ENCODE data around the gene LRRN3.

Gene LRRN3

GRCh38 chr7:111051832-111052231, 39.1 kb upstream of the LRRN3 start:
- ATAC-seq, result no peak
- no peak for TF ChIP-seq GLIS3 (CRISPR knock-in tag; IDR thresholded peaks at IDR 0.05)
- TF ChIP-seq OSR1 (CRISPR knock-in tag; IDR thresholded peaks at IDR 0.05), result no peak
- no peak for TF ChIP-seq TCF4 (CRISPR knock-in tag; IDR thresholded peaks at IDR 0.05; ENCODE audit: borderline replicate concordance)
- no peak for TF ChIP-seq BACH2 (CRISPR knock-in tag; IDR thresholded peaks at IDR 0.05; ENCODE audit: borderline replicate concordance)

- TF ChIP-seq ESRRG (CRISPR knock-in tag; IDR thresholded peaks at IDR 0.05), result no peak
- TF ChIP-seq CSDC2 (CRISPR knock-in tag; IDR thresholded peaks at IDR 0.05), result no peak
- no peak for TF ChIP-seq TSHZ2 (CRISPR knock-in tag; IDR thresholded peaks at IDR 0.05)
- TF ChIP-seq POU6F1 (CRISPR knock-in tag; IDR thresholded peaks at IDR 0.05; ENCODE audit: borderline replicate concordance, low read depth), result no peak
- no peak for TF ChIP-seq CSRNP3 (CRISPR knock-in tag; IDR thresholded peaks at IDR 0.05)
- TF ChIP-seq ZNF8 (CRISPR knock-in tag; IDR thresholded peaks at IDR 0.05), result no peak
- no peak for TF ChIP-seq BACH2 (CRISPR knock-in tag; IDR thresholded peaks at IDR 0.05; ENCODE audit: borderline replicate concordance)
- TF ChIP-seq SNAI2 (CRISPR knock-in tag; IDR thresholded peaks at IDR 0.05), result no peak
- no peak for TF ChIP-seq RARB (CRISPR knock-in tag; IDR thresholded peaks at IDR 0.05)
- no peak for ATAC-seq
Observed at GRCh38 chr7:111053035-111053434, 37.9 kb upstream of the LRRN3 start.

GRCh38 chr7:111056371-111056770, 34.6 kb upstream of the LRRN3 start:
- ATAC-seq, result no peak
- TF ChIP-seq, protein P1, sequence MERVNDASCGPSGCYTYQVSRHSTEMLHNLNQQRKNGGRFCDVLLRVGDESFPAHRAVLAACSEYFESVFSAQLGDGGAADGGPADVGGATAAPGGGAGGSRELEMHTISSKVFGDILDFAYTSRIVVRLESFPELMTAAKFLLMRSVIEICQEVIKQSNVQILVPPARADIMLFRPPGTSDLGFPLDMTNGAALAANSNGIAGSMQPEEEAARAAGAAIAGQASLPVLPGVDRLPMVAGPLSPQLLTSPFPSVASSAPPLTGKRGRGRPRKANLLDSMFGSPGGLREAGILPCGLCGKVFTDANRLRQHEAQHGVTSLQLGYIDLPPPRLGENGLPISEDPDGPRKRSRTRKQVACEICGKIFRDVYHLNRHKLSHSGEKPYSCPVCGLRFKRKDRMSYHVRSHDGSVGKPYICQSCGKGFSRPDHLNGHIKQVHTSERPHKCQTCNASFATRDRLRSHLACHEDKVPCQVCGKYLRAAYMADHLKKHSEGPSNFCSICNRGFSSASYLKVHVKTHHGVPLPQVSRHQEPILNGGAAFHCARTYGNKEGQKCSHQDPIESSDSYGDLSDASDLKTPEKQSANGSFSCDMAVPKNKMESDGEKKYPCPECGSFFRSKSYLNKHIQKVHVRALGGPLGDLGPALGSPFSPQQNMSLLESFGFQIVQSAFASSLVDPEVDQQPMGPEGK (CRISPR knock-in tag; IDR thresholded peaks at IDR 0.05; ENCODE audit: borderline replicate concordance), result no peak
- no peak for TF ChIP-seq ZNF8 (CRISPR knock-in tag; IDR thresholded peaks at IDR 0.05)
- no peak for TF ChIP-seq ZNF565 (CRISPR knock-in tag; conservative IDR thresholded peaks at IDR 0.05; ENCODE audit: low read depth)
- TF ChIP-seq TSHZ2 (CRISPR knock-in tag; IDR thresholded peaks at IDR 0.05), result no peak
- TF ChIP-seq POU6F1 (CRISPR knock-in tag; IDR thresholded peaks at IDR 0.05; ENCODE audit: borderline replicate concordance, low read depth), result no peak
- no peak for TF ChIP-seq BACH2 (CRISPR knock-in tag; IDR thresholded peaks at IDR 0.05; ENCODE audit: borderline replicate concordance)
- no peak for TF ChIP-seq SNAI2 (CRISPR knock-in tag; IDR thresholded peaks at IDR 0.05)
- TF ChIP-seq ISL1 (CRISPR knock-in tag; IDR thresholded peaks at IDR 0.05), result no peak
- no peak for TF ChIP-seq ZFP3 (CRISPR knock-in tag; IDR thresholded peaks at IDR 0.05)
- TF ChIP-seq PPARA (CRISPR knock-in tag; IDR thresholded peaks at IDR 0.05; ENCODE audit: borderline replicate concordance), result no peak
- no peak for TF ChIP-seq CSDC2 (CRISPR knock-in tag; IDR thresholded peaks at IDR 0.05)

Data from SK-N-SH treated with all-trans-retinoic acid at 6 μM for 48 hours (cell line).